GM19240 (cell line): Measurements from ENCODE around the gene RGMA.
"Not testable (repeated sequence)": the region's sequence is repeated elsewhere in the genome, so short reads cannot be mapped to it uniquely, and the experiment has no call there.

ENCODE experiments used
- DNase-seq: peaks from one replicate; pipeline ENCODE4 v3.0.0; 2011; ENCODE audit warnings: low spot score; ENCODE audit not compliant: insufficient read length

The RGMA gene

DNA sequence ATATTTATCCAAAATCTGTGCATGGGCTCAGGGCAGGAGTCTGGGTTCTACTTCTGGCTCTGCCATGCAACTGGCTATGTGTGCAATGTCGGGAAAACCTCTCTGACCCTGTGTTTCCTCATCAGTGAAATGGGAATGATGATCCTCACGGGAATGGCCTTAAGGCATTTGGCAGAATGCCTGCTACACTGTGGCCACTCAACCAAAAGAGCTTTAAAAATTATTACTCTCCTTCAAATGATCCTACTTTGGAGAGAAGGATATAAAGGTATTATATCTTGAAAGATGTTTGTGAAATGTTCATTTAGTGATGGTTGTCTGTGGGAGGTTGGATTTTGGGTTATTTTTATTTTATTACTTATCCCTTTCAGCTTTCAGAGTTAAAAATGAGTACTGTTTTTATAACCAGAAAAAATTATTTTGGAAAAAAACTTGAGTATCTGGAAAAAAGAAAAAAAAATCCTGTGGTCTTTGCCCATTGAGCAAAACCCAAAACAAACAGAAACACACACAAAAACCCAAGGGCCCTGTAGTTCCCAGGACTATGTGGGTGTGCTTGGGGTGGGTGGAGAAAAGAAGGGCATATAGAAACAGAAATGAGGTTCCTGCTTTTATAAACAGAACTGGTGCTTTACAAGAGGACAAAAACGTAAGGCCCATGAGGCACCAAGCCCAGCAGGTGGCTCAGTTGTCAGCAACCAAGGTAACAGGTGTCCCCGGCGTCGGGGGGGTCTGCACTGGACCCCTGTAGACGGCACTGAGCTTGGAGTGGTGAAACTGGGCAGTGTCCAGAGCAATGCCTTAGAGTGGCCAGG, 22.0 kb downstream of the RGMA start:
- no peak for DNase-seq

DNA sequence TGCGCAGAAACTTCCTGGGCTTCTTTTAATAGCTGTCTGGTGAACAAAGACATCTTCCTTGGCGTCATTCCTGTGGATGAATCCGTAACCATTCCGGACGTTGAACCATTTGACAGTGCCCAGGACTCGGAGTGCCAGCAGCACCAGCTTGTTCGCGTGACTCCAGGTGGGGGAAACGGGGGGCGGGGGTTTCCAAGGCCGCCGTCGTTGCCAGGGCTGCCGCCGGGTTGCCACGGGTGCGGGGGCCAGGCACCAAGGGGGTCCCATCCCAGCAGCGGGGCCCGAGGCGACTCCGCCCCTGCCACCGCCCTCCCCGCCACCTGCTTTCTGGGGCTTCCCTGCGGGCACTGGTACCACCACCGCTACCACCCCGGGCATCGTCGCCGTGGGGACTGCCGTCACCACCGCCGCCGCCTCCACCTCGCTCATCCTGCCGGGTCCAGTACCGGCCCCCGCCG, 22.8 kb downstream of the RGMA start:
- DNase-seq = no peak

DNA sequence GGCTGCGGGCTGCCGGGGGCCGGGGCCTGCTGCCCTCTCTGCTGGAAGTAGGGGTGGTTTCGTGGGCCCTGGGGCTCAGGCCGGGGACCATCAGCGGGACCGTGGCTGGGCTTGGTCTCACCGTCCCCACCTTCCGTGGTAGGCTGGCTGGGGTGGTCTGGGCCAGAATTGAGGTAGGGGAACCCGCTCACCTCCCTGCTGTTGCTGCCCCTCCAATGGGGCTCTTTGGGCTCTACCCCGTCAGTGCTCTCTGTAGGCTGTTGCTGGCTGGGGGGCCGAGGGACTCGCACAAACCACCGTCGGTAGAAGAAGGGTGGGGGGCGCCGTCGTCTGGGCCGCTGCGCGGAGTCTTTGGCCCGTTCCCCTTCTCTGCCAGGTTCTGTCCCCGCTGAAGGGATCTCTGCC, 23.4 kb downstream of the RGMA start:
- DNase-seq = no peak

DNA sequence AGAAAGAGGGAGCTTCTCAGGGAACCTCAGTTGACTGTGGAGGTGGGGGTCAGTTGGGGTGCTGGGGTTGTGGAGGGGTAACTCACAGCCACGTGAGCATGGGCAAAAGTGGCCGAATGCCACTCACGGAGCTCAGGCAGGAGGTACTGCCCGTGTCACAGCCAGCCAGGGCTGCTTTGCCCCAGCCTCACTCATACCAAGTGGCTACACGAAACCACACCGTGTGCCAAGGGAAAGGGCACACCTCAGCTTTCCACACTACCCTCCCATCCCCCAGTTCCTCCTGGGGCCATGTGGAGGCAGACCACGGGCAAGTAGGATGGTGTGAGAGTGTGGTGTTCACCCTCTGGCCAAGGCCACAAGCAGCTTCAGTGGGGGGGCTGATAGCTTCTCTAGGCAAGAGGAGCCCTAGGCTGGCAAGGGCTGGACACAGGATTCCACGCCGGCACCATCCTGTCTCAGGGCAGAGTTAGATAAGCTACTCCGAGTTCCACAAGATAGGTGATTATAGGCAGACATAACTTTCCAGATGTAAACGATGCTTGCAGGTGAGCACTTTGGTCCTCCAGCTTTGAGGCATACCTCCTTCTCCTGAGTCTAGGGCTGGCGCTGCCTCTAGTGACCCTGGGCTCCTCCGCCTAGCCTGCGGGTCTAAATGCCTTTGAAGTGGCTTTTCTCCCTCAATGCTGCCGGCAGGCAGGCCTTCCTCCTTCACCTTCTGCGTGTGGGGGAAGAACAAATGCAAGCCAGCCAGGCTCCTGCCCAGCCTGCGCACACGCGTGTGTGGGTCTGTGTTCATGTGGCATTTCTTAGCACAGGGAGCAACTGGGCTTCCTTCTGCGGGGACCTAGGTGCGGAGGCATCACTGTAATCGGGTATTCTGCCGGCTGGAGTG, 25.0 kb downstream of the RGMA start:
- DNase-seq = no peak

DNA sequence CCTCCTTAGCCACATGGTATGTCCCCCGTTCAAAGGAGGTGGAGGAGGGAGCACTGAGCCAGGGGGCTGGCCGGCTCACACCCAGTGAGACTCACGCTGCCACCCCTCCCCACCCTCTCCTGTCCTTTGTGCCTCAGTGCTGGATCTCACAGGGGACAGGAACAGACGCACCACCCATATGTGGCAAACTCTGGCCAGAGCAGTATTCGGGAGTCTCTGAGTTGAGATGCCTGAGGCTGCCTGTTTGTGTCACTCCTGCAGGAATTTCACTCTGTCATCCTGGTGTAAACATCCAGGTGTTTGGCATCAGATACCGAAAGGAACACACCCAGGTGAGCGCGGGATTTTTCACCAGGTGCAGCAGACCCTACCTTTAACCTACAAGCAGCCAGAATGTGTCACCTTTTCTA, 25.7 kb downstream of the RGMA start:
- DNase-seq = no peak

DNA sequence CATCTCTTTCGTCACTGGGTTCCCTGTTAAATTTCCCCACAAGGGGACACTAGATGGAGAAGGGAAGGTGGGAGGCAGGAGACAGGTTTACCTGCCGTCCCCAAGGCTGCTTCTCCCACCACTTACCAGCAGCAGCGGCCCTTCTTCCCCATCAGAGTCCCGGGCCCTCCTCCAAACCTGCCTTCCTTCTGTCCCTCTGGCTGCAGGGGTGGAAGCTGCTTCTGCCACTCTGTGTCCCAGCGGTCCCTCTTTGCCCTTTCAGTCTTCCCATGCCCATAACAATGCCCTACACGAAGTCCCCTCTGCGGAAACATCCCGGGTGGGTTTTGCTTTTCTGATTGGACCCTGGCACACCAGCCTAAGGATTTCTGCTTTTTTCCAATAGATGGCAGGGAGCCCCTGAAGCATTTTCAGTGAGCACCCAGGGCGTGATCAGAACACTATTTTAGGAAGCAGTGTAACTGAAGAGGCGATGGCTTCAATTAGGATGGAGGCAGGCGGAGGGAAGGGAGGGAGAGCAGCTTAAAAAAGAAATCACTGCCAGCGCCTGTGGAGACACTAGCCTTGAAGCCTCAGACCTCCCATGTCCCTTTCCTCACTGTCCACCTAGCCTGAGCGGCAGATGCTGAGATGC, 26.3 kb downstream of the RGMA start:
- not testable (repeated sequence) for DNase-seq

DNA sequence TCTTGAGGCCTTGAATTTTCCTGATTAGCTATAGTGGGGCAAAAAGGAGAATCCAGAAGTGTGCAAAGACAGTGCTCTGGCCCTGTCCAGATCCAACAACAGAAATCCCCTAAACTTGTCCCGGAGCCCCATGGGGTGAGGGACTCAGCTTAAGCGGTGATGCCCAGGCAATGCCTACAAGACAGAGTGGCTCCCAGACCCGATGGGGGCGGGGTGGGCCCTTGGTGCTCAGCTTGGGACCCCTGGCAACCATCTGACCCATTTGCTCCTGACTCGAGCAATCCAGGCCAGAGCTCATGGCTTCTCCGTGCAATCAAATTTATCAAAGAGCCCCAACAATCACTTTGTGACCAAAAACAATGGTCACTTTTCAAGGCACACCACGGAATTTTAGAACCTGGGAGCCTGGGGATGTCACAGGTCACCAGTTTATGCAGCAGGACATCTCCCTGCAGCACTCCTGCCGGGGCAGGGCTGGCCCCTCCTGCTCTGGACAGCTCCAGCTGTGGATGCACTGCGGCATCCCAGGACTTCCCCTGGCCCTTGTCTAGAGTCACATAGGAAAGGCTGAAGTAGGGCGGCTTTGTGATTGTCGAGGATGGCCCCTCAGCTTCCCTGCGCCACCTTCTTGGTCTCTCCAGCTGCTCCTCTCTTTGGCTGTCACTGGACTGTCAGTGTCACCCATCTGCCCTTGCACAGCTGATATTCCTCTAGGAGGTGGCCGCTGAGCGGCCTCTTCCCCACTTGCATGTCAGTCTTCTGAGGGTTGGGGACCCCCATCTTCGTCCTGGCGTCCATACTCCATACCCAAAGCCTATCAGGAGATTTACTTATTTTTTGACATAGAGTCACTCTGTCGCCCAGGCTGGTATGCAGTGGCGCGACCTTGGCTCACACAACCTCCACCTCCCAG, 28.4 kb downstream of the RGMA start:
- no peak for DNase-seq

DNA sequence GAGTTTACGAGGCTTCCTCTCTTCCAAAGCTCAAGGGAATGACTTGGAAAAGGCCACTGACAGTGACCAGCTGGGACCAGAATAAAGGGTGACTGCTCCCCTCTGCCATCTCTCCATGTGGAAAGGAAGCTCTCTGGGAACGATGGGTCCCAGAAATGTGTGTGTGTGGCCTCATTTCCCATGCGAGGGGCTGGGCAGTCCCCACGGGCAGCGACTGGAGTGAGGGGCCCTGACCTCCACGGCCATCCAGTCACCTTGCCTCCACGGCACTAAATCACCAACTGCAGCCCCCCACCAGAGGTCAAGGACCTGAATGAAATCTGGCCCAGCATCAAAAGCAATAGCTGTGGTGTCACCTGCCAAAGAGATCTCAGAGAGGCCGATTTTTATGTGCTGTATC, 29.6 kb downstream of the RGMA start:
- no peak for DNase-seq

DNA sequence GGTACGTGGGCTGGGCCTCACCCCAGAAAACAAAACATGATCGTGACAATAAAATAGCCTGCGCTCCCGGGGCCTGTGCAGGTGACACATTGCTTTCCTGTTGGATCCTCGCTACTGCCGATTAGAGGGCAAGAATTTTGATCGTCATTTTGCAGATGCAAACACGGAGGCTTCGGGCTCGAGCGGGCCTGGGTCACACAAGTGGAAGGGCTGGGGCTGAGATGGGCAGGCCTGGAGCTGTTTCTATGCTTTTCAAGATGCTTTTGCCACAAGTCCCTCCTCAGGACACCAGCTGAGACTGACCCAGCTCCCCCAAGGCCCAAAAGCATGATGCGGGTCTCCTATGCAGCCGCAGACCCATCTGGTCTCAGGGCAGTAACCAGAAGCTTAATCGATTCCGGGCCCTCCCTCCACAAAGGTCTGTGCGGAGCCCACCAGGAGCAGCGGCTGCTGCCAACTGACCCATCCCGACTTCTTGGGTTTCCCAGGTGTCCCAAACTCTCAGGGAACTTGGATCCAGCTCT, 30.0 kb downstream of the RGMA start:
- no peak for DNase-seq

DNA sequence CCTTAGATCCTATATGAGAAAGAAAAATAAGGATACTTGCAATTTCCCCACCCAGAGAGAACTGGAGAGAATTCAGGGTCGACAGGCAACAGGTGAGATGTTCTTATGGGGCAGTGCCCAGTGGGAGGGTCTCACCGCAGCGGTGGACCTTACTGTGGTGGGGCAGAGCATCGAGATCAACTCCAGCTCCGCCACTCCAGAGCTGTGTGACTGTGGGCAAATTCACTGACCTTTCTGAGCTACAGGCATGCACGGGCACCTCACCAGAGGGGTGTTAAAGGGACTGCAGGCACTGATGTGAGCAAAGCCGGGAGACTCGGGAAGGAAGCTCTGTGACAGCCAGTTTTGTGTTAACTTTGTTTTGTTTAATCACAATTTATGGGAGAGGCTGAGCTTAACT, 30.9 kb downstream of the RGMA start:
- no peak for DNase-seq

DNA sequence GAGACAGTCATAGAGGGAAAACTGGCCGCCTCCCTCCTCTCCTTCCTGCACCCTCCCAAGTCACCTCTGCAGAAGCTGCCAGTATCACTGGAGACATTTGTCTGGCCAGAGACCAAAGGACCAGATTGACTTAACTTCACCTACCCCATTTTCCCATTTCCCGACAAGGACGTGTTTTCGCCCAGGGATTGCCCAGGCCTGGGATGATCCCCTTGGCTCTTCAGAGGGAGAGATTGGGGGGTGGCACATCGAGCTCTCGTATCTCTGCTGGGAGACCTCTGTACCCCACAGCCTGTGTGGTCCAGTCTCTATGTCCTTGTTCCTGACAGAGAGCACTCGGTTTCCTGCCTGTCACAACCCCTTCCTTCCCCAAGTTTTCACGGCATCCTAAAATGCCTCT, 31.4 kb downstream of the RGMA start:
- no peak for DNase-seq

DNA sequence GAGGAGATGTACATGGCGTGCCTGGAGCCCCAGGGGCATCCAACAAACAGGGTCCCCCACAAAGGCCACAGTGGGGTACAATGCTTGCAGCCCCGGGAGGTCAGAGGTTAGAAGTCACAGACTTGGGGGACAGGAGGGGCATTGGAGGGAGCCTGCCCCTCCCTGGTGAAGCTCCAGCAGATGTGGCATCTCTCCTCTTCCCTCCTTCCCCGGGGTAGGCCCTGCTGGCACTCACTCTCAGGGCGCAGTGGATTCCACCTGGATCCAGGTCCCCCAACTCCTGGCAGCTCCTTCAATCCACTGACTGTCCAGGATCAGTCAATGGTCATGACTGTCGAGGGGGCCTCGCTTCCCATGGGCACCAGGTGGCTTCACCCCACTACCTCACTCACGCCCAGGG, 32.2 kb downstream of the RGMA start:
- no peak for DNase-seq

DNA sequence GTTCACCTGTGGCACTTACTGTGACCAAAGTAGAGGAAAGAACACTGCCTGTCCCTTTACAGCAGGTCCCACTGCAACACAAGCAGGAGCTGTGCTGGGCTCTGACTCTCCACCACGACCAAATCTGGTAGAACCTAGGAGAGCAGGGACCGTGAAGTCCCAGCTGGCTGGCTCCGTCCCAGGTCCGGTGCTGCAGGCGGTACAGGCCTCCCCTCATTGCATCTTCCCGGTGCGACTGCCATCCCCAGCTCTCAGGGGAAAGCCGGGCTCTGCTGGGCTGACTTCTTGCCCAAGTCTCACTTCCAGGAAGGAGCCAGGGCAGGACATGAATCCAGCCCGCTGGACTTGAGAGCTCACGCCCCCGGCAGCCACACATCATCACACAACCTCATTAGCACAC, 33.8 kb downstream of the RGMA start:
- no peak for DNase-seq

DNA sequence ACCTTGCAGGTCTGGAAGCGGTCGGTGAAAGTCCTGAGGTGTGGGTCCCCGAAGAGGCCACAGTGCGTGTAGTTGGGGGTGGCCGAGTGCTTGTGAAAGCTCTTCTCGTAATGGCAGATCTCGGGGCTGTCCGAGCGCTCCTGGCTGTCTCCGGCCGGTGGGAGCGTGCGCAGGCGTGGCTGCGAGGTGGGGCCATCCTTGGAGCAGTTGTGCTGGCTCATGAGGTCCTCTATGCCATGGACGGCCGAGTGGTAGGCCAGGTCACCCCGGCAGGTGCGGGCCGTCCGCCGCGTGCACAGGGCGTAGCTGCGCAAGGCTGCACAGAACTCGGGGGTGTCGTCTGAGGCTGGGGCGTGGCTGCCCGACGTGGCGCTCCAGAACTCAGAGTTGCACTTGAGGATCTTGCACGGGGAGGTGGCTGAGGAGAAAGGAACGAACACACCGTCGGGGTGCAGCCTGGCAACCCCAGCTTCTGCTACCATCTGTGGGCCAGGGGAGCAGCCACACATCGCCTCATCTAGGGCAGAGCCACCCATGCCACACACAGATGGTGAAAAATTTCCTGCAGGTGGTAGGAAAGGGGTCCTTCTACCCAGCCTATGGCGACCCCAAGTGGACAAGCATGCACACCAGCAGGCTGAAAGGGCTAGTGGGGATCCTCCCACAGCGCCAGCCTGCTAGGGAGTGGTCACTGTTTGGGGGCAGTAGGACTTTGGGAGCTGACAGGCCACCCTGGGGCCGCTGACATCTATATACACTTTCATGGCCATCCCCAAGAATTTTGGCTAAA, 36.7 kb downstream of the RGMA start:
- no peak for DNase-seq

DNA sequence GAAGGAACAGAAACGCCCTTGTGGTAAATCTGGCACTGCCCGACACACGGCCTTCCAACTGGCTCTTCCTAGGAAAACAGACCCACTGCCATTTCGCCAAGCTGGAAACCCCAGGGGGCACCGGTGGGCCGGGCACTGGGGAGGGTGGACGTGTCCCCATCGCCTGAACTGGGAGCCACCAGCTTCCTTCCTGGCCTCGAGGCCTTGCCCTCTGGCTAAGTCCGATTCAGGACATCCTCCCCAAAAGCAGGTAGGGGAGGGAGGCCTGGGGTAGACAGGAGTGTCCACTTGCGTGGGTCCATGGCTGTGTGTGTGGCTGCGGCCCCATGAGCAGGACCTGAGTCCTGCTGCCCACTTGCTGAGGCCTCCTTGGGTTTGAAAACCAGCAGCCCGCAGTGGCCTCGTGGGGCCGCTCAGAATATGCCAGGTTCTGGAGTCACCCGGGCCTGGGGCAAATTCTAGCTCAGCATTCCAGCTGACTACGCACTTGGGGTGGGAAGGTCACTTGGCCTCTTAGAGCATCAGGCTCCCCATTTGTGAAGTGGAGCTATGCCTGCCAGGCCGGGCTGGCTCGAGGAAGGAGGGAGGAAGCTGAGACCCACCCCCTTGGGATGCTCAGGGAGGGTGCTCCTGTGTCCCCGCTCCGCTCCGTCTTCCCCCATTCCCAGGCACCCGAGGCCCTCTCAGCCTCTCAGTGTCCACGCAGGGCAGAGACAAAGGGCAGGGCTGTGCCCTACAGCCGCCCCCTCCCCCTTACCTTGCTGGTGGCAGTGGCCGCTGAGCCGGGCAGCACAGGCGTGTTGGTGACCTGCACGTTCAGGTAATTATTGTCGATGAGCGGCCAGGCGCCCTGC, 37.5 kb downstream of the RGMA start:
- no peak for DNase-seq

DNA sequence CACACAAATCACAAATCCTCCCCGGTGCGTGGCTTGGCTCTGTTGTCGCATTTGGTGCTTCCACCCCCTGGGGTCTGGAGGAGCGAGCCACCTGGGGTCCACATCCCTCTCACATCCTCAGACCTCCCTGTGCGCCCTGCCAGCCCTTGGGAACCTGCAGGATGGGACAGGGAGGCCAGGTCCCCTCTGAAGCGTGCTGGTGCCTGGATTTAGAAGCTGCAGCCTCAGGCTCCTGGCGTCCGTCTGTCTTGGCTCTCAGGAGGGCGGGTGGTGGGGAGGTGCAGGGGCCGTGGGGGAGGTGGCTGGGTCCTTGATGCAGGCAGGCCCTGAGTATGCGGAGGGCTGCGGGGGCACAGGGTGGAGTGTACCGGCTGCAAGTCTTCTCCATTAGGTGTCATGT, 38.4 kb downstream of the RGMA start:
- DNase-seq = no peak

DNA sequence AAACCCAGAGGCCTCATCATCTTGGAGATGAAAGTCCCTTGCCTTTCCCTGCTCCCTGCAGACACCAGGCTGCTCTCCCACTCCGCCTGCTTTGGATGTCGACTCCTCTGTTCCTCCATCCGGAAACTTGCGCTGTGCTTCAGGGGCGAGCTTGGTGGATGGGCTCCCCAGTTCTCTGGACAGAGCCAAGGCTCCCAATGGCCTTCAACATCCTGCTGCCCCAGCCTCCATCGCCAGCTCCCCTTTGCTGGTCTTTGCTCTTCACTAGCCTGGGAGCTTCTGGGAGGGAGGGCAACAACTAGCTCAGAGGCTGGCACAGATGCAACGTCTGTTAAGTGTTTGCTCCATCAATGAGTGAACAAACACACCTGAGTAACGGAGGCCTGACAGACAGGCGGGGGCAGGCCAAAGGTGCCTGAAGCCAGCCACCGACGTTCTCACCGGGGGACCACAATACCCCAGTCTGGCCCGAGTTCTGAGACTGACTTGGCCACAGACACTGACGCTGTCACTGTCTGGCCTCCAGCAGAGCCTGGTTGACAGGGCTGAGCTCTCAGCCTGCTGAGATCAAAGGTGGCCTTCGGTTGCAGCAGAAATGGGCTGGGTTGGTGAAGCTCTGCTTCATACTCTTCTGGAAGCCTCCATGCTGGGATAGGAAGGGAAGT, 39.0 kb downstream of the RGMA start:
- no peak for DNase-seq

DNA sequence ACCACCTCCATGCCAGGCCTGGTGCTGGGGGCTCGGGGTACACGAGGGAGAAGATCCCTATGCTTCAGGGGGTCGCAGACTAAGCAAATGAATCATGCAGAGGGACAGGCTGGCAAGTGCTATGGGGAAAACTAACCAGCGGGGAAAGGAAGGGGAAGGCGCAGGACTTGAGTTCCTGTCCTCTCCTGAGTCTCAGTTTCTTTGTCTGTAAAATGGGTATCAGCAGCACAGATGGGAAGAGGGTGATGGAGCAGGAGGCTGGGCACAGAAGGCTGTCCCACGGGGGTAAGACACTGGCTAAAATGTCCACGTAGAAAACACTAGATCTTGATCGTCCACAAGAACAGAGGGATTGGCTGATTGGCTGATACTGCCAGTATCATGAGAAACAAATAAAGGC, 39.8 kb downstream of the RGMA start:
- no peak for DNase-seq
